HG02970 (cell line): ENCODE measurements around the gene KTN1.

Source experiments
- ATAC-seq: cut with Tn5 transposase; IDR thresholded peaks from one replicate; pipeline ENCODE4 v1.9.1; 2021; ENCODE audit warnings: mild to moderate bottlenecking, moderate library complexity, moderate number of reproducible peaks; ENCODE audit not compliant: unreplicated experiment, low FRiP score

The KTN1 gene

GRCh38 chr14:55710506-55711041, 130.6 kb downstream of the KTN1 start:
- no peak for ATAC-seq

- ATAC-seq, result no peak
Measured at GRCh38 chr14:55711175-55711811, 131.3 kb downstream of the KTN1 start.

DNA sequence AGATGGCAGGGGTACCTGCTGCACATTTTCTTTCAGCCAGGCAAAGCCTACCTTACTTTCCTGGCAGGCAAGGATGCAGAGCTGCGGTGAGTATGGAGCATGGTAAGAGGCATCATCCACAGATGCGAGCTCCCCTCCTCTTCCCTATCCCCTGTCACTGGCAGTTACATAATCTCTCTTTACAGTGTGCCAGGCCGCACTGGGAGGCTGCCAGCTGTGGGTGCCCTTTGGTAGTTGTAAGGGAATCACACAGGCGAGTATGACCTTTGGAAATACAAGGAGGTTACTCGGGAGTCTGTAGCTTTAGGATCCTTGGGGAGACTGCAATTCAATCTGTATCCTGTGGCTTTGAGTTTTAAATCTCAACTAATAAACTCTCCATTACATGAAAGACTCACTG, 132.5 kb downstream of the KTN1 start:
- ATAC-seq, result no peak

- ATAC-seq, result no peak
Measured at GRCh38 chr14:55713486-55713885, 133.5 kb downstream of the KTN1 start.

DNA sequence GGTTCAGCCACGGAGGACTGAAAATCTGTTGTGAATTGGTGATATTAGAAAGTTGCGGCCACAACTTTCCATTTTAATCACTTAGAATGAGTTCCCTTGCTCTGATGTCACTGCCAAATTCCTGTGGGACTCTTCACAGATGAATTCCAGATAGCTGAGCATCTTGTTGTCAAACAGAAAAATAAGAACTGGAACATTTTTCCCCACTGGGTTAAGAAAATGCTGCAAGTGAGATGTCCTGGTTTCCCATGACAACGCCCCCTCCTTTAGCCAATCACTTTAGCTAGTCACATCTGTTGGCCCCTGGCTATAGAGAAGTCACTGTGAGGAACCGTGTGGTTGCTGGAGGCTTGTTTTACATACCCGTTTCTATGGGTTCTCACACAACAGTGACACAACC, 135.9 kb downstream of the KTN1 start:
- no peak for ATAC-seq

- ATAC-seq, result no peak
Measured at GRCh38 chr14:55717621-55718020, 137.6 kb downstream of the KTN1 start.

- ATAC-seq, result no peak
Measured at GRCh38 chr14:55718551-55718950, 138.5 kb downstream of the KTN1 start.

DNA sequence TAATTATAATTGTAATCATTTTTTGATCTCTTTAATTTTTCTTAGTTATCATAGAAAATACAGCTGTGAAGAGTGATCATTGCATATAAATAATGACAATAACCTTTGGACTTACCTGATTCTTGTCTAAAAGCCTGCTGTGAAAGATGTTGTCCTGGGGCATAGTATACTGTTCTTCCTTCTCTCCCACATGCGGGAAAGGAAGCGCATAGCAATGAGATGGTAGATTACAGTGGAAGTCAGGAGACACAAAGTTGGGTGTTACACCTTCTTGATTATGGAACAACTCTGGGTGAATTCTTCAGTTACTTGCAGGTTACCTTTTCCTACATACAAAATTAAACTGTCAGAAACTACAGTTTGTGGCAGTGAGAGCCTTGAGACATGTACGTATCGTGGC, 140.8 kb downstream of the KTN1 start:
- ATAC-seq, result no peak

DNA sequence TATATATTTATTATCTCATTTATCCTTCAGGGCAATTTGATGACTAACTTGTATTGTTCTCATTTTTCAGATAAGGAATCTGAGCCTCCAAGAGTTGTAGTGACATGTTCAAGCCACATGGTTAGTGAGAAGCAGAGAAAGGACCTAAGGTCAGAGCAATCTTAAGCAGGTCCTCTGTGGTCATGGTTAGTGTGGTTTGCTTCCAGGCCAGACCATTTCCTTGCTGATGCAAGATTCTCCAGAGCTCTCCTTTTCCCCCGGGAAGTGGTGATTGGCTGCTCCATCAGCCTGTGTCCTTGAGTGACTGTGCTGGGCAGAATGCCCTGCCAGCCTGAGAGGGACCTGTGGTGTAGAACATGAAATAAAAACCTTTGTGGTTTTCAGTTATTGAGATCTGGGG, 141.3 kb downstream of the KTN1 start:
- no peak for ATAC-seq

GRCh38 chr14:55722054-55722453, 142.0 kb downstream of the KTN1 start:
- ATAC-seq, result no peak

DNA sequence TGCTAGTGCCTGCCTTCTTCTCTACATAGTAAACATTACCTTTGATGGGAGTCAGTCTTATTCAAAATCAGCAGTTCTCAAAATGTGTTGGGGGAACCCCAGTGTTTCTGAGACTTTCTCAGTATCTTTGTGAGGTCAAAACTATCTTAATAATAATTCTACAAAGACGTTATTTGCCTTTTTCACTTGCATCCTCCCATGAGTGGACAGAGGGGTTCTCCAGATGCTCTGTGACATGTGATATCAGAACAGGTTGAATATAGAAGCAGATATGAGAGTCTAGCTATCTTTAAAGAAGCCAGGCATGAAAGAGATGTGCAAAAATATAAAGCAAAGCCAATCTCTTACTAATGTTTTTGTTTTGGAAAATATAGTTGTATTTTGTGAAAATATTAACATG, 144.7 kb downstream of the KTN1 start:
- ATAC-seq, result no peak

DNA sequence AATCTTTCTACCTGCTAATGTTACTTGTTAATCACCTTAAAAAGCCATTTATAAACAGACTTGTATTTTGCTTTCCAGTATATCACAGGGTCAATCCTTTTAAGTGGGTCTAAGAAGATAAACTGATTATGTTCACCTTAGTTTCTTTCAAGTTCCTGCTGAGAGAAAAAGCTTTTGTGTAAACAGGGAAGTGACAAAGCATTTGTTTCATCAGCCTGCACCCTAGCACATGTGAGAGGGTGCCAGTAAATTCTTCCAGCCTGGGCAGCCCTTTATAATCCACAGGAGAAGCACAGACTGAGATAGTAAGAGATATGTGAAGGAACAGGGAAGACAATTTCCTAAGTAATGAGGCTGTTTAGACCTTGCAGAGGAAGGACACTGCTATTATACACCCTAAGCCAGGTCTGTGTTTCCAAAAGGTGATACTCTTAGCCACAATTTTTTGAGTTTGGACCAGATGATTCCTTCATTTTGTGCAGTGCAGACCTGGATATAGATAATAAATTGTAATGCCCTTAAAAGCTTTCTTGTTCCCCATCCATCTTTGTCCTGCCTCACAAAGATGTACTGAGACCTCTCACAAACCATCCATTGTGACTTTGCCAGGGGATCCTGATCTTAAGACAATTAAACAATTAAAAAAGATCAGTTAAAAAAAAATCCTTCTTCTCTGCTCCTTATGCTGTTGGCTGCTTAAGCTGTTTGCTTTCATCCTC, 150.7 kb downstream of the KTN1 start:
- no peak for ATAC-seq

DNA sequence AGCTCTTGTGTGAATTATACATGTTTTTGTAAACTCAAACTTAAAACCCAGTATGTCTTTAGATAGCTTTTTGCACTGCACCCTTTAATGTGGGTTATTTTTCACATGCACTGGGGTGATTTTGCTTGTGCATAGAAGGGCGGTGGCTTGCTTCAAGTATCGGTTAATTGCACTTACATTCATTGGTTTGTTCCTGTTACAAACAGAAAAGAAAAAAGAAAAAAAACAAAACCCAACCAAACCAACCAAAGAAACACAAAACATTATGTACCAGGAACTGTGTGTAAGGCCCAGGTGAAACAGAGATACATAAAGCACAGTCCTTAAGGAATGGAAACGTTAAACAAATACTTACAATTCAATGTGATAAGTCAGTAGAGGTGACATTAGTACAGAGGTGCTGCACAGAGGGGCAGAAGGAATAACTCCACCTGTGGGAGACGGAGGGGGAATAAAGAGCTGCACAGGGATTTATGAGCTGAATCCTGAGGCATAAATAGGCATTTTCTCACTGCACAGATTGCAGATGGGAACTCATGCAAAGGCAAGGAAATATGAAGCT, 151.4 kb downstream of the KTN1 start:
- no peak for ATAC-seq

DNA sequence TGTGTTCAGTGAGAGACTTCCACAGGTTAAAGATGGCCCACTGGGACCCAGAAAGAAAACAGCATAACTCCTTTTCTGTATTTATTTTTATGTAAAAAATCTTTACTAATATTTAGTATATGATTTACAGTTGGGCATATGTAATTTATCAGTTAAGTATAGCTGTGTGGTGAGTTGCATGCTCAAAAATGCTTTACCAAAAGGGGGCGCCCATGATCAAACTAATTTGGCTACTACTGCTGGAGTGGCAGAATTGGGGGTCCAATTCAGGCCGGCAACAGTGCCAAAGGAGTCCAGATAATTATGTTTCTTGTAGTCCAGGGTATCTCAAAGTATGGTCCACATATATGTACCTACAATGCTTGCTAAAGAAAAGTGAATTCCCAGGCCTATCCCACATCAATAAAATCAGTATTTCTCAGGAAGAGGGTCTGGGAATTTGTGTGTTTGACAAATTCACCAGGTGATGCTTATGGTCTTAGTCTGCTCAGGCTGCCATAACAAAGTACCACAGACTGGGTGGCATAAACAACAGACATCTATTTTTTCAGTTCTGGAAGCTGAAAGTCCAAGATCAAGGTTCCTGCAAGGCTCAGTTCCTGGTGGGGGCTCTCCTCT, 152.0 kb downstream of the KTN1 start:
- no peak for ATAC-seq

DNA sequence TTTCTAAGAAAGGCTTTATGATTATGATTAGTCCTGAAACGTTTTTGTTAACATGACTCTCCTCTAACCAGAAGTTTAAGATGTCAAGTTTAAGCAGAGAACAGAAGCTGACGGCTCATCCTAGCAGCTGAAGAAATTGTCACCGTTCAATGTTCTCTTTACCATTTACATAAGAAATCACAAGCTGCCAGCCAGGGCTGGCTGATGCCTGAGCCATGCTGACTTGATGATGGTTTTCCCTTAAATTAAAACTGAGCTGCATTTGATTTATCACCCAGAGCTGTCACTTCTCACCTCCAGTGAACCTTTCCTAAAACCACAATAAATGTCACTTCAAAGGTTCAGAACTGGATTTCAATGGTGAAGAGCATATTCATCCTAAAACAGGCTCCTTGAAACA, 153.6 kb downstream of the KTN1 start:
- ATAC-seq, result no peak
